Loucy (cell line): ENCODE results near the gene AKAP1.

Source experiments
- EZH2phosphoT487 ChIP-seq: fragments of 200-600 bp; IDR thresholded peaks from 2 replicates; pipeline ENCODE4 v1.6.1; 2018; ENCODE audit warnings: antibody characterized with exemption, mild to moderate bottlenecking, moderate library complexity, borderline replicate concordance
- TF ChIP-seq, protein P1 (sequence below): fragments of 200-600 bp; sonication (generic); conservative IDR thresholded peaks from 2 replicates; pipeline ENCODE4 v1.5.1; 2014; ENCODE audit warnings: mild to moderate bottlenecking, antibody characterized with exemption, low read length

DNA sequence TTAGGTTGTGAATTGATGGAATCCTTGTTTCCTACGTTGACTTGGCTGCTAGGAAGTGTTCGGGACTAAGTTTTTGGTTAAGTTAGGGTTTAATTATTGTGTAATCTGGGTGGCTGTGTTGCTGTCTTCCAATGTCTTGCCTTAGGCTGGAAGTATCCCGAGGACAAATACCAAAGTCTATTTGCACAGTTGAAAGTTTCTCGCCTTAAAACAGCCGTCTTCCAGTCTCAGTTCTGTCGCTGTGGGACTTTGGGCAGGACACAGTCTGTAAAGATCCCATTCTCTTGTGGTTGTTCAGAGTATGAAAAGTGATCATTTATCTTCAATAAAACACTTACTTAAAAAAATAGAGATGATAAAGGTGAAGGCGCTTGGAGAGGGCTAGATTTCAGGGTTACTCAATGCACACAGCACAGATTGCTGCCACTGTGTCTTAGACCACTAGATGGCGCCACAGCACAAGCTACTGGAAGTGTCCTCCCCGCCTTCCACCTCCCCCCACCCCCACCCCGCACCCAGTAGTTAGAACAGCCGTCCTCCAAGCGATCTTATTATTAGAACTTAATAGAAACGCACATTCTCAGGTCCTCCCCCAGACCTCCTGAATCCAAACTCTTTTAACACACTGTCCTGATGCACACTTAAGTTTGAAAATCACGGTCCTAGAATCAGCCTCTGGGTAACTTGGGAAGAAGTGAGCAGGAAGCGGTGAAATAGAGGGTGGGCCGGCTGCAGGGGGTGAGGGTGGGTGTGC is 45.8 kb downstream of the AKAP1 start:
- TF ChIP-seq, protein P1, sequence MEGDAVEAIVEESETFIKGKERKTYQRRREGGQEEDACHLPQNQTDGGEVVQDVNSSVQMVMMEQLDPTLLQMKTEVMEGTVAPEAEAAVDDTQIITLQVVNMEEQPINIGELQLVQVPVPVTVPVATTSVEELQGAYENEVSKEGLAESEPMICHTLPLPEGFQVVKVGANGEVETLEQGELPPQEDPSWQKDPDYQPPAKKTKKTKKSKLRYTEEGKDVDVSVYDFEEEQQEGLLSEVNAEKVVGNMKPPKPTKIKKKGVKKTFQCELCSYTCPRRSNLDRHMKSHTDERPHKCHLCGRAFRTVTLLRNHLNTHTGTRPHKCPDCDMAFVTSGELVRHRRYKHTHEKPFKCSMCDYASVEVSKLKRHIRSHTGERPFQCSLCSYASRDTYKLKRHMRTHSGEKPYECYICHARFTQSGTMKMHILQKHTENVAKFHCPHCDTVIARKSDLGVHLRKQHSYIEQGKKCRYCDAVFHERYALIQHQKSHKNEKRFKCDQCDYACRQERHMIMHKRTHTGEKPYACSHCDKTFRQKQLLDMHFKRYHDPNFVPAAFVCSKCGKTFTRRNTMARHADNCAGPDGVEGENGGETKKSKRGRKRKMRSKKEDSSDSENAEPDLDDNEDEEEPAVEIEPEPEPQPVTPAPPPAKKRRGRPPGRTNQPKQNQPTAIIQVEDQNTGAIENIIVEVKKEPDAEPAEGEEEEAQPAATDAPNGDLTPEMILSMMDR = peak; percentile 70
- TF ChIP-seq EZH2phosphoT487 = no peak
